GM19438 (cell line): ENCODE data around the gene GPLD1.
A peak's percentile ranks its signal among the peaks of the same experiment; 100 is the strongest.
"Not testable (repeated sequence)": the region's sequence is repeated elsewhere in the genome, so short reads cannot be mapped to it uniquely, and the experiment has no call there.

Source experiments
- ATAC-seq: cut with Tn5 transposase; IDR thresholded peaks from one replicate; pipeline ENCODE4 v1.9.1; 2021; ENCODE audit warnings: low read depth; ENCODE audit not compliant: unreplicated experiment

The GPLD1 gene

DNA sequence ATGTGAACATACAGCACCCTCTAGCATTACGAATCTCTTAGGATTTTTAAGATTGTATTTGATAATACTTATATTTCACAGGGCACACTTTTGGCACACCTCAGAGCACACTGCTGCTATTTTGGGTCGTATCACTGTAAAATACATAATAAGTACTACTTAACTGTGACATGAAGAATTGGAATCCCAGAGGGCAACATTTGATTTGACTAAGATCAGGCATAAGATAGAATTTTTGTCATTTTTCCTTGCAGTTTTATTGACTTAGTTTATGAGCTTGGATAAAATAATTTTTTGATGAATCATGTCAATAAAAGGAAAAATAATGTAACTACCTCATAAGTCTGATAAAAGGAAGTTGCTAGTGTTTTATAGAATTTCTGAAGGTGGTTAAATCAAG lies 64.3 kb downstream of the GPLD1 start:
- ATAC-seq = no peak

DNA sequence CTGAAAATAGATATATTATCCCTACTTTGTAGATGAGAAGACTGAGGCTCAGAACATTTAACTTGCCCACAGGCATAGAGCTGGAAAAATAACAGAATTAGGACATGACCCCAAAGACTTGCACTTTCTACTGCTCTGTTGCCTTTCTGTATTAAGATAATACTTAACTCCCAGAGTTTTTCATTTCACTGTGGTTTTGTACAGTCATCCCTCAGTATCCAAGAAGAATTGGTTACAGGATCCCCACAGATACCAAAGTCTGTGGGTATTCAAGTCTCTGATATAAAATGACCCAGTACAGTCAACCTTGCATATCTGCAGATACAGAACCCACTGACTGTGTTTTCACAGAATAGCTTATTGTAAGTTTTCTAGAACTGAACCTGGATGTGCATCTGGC lies 69.9 kb downstream of the GPLD1 start:
- no peak for ATAC-seq

- ATAC-seq = no peak
Observed at GRCh38 chr6:24415753-24416152, 73.6 kb downstream of the GPLD1 start.

GRCh38 chr6:24414531-24414930 lies 74.8 kb downstream of the GPLD1 start:
- ATAC-seq = not testable (repeated sequence)

GRCh38 chr6:24412294-24412693 lies 77.1 kb downstream of the GPLD1 start:
- no peak for ATAC-seq

GRCh38 chr6:24410622-24411021 lies 78.8 kb downstream of the GPLD1 start:
- ATAC-seq = no peak

- ATAC-seq = peak; percentile 87
Observed at GRCh38 chr6:24408719-24409410, 80.5 kb downstream of the GPLD1 start.

- ATAC-seq = no peak
Observed at GRCh38 chr6:24405262-24405661, 84.1 kb downstream of the GPLD1 start.

DNA sequence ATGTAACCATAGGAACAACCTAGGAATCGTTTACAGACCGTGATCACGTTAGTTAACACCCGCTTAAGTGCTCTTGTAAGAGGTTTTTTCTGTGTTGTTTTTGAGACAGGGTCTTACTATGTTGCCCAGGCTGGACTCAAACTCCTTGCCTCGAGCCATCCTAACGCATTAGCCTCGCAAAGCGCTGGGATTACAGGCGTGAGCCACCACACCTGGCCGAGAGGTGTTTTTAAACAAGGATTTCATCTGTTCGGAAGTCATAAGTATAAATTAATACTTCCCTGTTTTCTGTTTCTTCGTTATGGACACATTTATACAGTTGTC lies 85.9 kb downstream of the GPLD1 start:
- ATAC-seq = no peak

DNA sequence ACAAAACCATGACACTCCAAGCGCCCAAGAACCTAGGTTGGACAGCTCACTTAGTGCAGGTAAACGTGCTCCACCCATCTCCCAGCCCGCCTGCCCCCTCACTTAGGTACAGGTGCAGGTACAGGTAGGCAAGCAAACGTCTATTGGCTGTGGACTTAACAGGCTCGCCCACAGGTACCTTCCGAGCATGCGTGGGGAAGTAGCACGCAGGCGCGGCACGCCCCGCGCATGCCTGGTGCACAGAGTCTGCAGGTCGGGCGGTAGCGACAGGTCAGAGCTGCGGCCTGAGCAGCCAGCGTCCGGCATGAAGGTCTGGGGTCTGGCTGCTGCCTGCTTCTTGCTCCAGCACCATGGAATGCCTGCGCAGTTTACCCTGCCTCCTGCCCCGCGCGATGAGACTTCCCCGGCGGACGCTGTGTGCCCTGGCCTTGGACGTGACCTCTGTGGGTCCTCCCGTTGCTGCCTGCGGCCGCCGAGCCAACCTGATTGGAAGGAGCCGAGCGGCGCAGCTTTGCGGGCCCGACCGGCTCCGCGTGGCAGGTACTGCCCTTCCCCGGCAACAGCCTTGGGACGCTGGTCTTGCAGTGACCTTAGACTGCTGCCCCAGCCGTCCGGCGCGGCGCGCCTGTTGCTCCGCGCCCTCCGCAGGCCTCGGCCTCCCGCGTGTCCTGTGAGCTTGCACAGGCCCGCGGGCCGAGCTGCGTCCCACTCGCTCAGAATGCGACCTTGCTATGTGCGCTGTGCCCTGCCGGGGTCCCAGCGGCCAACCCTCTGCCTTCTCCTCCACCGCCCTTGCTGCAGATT lies 86.5 kb downstream of the GPLD1 start, which contains the start of gene MRS2:
MRS2 (plus strand) TSS at position 240 of the 804 bp plus-strand sequence; CDS start at position 351, 111 bp downstream.
- ATAC-seq = peak; percentile 96

GRCh38 chr6:24401458-24401857 lies 87.9 kb downstream of the GPLD1 start:
- ATAC-seq = no peak

DNA sequence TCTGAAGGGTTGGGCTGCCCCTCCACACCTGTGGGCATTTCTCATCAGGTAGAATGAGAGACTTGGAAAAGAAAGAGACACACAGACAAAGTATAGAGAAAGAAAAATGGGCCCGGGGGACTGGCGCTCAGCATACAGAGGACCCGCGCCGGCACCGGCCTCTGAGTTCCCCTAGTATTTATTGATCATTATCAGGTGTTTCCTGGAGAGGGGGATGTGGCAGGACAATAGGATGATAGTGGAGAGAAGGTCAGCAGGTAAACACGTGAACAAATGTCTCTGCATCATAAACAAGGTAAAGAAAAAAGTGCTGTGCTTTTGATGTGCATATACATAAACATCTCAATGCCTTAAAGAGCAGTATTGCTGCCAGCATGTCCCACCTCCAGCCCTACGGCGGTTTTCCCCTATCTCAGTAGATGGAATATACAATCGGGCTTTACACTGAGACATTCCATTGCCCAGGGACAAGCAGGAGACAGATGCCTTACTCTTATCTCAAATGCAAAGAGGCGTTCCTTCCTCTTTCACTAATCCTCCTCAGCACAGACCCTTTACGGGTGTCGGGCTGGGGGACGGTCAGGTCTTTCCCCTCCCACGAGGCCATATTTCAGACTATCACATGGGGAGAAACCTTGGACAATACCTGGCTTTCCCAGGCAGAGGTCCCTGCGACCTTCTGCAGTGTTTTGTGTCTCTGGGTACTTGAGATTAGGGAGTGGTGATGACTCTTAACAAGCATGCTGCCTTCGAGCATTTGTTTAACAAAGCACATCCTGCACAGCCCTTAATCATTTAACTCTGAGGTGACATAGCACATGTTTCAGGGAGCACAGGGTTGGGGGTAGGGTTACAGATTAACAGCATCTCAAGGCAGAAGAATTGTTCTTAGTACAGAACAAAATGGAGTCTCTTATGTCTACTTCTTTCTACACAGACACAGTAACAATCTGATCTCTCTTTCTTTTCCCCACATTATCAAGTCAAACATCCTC lies 89.0 kb downstream of the GPLD1 start:
- not testable (repeated sequence) for ATAC-seq

DNA sequence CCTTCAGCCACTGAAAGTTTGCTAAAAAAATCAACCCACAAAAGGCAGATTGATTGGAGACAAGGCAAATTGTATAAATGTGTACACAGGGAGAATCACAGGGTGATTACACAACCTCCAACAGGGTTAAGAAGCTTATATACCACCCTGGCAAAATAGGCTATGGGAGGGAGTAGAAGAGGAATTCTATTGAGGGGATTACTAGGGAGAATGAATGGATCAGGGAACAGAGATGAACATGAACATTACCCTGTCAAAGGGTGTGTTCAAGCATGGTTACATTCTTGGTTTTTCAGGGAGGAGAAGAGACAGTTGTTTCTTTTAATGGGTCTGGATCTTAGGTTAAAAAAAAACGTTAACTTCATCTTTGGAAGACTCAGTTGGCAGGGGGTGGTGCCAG lies 91.7 kb downstream of the GPLD1 start:
- no peak for ATAC-seq

GRCh38 chr6:24396824-24397223 lies 92.6 kb downstream of the GPLD1 start:
- no peak for ATAC-seq

DNA sequence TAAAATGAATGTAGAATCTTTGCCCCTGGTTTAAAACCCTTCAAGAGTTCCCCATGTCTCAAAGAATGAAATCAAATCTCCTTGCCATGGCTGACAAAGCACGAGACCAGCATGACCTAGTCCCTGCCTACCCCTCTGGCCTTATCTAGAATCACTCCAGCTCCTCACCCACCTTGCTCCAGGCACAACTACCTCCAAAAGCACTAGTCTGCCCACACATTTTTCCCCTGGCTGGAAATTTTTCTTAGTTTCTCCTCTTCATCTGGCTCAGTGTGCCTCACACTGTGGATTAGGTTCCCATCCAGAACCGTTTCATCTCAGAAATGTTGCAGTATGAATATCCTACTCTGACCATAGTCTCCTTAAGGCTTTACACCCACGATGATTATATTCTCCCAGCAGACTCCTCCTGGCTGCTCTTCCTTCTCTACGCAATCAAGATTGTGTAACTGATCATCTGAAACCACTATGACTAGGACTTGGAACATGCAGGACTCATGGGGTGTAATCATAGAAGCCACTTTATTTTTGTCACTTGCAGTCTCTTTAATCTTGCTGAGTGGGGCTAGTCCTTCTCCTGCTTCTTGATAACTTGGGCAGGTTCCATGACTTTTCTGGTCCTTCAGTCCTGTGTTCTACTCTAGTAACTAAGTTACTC lies 94.5 kb downstream of the GPLD1 start:
- no peak for ATAC-seq

DNA sequence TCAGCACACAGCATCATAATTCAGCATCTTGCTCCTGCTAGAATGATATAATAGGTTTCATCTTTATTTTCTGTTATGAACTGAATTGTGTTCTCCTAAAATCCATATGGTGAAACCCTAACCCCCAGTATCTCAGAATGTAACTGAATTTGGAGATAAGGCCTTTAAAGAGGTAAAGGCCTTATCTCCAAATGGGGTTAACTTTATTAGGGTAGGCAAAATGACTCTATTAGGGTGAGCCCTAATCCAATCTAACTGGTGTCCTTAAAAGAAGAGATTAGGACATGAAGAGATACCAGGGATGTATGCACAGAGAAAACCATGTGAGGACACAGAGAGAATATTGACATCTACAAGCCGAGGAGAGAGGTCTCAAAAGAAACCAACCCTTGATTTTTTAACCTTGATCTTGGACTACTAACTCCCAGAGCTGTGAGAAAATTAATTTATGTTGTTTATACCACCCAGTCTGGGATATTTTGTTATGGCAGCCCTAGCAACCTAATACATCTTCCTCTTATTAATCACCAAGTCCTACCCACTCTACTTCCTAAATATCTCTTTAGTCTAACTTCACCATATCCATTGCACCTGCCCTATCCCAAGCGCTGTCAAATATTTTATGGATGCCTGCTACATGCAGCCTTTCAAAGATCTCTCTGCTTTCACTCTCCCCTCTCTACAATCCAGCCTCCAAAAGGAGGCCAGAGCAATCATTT lies 95.2 kb downstream of the GPLD1 start:
- ATAC-seq = no peak

- peak; percentile 87 for ATAC-seq
Observed at GRCh38 chr6:24391756-24392405, 97.5 kb downstream of the GPLD1 start.

GRCh38 chr6:24391208-24391607 lies 98.2 kb downstream of the GPLD1 start:
- no peak for ATAC-seq

DNA sequence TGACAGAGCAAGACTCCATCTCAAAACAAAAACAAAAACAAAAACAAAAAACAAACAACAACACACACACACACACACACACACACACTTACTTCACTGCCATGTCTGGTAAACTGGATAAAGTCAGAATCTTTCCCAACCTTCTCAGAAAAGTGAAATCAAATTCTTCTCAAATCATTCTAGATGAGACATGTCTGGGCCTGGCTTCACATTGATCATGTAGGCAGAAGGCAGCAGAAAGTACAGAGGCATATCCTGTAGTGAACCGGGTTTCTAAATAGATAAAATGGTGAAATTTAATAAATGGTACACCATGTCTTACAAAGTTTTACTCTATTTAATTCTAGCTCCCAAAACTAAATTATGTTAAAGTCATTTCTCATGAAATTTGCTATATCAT lies 101.6 kb downstream of the GPLD1 start:
- ATAC-seq = no peak
